HG02588 (cell line): Measurements from ENCODE around the gene ZIC2.

Experiments used
- ATAC-seq: cut with Tn5 transposase; IDR thresholded peaks from one replicate; pipeline ENCODE4 v1.9.1; 2021; ENCODE audit warnings: mild to moderate bottlenecking, moderate library complexity; ENCODE audit not compliant: unreplicated experiment

The ZIC2 gene

DNA sequence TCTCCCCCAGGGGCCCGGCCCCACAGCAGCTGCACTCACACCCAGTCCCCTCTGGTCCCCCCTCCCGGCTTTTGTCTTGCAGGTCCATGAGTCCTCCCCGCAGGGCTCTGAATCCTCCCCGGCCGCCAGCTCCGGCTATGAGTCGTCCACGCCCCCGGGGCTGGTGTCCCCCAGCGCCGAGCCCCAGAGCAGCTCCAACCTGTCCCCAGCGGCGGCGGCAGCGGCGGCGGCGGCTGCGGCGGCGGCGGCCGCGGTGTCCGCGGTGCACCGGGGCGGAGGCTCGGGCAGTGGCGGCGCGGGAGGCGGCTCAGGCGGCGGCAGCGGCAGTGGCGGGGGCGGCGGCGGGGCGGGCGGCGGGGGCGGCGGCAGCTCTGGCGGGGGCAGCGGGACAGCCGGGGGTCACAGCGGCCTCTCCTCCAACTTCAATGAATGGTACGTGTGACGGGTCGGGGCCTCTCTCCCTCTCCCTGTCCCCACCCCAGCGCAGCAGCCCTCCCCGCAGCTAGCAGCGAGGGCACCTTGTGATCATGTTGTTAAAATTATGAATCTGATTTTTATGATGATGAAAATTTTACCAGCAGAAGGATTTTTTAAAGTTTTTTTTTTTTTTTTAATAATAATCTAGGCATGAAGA lies 3.8 kb downstream of the ZIC2 start:
- ATAC-seq = no peak

DNA sequence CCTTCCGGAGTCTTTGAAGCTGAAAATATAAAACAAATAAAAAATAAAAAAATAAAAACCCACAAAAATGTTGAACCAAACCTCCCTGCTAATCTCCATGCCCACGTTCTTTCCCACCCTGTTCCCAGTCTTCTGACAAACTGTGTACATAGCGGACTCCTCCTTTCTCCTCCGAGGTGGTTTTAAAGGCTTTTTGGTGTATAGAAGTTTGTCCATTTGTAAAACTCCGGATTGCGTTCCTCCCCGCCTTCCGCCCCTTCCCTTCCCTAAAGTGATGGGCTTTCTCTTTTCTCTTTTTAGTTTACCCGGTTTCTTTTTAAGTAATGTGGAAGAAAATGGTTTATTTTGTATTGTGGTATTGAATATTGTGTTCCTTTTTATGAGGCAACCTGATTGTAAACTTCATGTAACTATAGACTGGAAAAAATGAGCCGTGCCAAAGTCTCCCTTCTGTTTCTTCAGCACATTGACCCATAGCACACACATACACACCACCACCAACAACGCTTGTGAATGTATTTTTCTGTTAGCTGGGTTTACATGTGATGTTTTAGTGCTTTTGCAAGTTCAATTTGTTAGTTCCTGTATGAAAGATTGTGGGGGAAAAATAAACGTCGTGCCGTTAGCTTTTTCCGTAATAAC lies 4.4 kb downstream of the ZIC2 start:
- ATAC-seq = no peak

DNA sequence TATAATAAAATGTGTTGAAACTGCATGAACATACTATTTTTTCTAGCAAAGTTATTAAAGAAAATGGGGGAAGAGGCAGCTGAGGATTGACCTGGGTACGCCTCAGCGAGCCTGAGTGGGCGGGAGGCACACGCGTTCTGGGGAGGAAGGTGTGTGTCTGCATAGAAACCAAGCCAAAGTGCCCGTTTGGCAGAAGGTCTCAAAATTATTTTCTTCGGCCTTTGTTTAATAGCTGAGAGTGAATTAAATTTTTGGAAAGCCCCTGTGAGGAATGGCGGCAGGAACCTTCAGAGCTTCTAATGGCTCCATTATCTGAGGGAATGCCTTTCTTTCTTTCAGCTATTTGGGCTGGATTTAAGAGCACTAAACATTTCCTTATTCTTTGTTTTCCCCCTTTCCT lies 5.2 kb downstream of the ZIC2 start:
- no peak for ATAC-seq

DNA sequence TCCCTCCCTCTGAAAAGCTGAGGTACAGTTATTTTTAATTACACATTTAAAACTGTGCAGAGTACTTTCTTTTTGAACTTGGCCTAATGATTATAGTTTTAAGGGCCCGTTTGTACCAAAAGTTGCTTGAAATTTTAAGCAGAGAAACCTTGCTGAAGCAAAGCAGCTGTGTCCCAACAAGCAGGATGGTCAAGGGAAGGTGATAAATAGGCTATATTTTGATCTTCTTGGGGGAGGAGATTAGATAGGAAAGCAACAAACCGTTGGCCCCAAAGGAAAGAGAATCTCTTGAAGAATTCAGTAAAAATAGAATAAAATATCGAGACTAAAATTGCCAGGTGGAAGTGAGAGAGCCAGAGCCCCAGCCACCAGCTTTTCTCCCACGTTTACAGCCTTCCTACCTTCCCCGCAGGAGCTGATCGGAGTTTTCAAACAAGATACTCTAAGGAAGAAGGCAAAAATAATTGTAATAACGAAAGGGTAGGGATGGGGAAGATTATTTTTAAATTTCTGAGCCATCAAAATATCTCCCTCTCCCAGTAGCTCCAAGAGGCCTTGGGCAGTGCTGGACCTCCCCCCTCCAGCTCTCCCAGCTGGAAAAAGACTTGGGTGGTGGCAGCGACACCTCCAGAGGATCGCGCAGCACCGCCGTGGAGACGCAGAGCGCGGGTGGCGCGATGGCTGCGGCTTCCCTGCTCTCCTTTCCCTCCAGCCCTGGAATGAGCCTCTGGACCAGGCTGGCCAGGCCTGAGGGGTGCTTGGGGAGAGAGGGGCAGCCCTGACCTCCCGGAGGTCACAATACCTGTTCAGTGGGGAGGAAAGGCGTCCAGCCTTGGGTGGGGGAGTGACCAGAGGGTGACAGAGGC lies 5.8 kb downstream of the ZIC2 start:
- ATAC-seq = no peak

DNA sequence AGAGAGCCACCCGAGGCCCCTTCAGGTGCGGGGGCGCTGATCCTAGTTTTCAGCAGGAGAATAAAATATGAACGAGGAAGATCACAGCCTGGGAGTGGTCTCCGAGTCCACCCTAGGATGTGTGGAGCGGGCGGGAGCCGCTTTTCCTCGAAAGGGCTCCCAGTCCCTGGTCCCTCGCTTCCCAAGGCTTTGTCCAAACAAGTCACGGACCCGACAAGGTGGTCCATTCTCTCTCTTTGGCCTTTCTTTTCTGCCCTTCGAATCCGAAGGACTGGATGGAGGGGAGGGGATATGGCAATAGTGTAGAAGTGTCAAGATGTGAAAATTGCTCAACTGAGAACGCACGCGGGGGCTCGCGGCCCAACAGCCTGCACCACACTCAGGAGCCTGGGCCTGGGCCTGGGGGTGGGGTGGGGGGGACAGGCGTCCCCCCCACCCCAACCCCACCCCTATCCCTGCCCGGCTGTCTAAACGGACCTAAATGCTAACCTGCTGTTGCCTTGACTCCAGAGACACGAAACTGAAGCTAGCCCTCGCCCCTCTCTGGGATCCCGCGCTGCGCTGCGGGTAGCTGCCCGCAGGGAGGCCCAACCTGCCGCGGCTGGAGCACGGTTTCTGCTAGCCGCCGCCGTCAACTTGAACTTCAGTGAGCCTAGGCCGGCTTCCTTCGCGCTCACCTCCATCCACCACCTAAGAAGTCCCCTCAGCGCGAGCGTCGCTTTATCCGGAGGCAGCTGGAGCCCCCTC lies 7.1 kb downstream of the ZIC2 start:
- ATAC-seq = no peak

DNA sequence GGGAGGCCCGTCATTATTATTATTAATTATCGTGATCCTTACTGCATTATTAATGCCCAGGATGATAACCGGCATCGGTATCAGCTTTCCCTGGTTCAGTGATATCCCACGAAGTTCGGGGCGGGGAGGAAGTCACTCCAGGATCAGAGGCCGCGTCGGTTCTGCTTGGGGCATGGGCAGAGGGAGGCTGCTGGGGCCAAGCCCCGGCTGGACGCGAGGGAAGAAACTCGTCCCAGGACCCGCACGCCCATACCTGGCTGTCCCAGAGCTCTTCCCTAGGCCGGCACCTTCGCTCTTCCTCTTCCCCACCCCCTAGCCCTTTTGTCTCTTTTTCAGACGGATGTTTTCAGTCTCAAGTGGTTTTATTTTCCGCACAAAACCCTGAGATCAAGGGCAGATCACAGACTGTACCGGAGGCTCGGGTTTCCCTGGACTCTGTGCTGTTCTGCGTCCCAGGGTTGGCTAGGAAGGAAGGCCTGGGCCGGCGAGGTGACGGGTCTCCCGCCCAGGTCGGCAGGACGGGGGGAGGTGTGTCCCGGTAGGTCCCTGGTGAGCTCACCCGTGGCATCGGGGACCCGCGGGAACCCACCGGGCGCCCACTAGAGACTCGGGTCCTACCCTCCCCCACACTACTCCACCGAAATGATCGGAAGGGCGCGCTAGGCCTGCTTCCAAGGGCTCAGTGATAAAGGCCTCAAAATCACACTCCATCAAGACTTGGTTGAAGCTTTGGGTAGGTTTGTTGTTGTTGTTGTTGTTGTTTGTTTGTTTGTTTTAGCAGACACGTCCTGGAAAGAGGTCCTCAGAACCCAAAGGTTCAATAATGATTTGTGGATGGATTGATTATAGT lies 7.9 kb downstream of the ZIC2 start:
- ATAC-seq = no peak

DNA sequence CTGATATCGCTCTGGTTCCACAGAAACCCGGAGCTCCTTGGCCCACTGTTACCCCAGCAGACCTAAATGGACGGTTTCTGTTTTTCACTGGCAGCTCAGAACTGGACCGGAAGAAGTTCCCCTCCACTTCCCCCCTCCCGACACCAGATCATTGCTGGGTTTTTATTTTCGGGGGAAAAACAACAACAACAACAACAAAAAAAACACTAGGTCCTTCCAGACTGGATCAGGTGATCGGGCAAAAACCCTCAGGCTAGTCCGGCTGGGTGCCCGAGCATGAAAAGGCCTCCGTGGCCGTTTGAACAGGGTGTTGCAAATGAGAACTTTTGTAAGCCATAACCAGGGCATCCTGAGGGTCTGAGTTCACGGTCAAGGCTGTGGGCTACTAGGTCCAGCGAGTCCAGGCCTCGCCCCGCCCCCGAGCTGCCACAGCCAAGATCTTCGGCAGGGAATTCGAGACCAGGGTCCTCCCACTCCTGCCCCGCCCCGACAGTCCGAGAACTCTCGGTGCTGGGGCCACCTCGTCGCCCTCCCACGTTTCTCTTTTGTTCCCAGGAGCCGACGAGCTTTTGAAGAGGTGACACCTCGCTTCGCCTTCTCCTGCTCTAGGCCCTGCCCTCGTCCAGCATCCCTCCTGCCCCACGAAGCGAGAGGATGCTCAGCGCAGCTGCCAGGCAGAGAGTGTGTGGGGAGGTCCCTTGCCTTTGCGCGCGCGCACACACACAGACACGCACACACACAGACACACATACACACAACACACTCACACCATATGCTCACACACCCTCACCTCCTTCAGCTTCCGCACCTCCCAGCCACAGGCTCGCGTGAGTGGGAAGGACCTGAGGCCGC lies 8.8 kb downstream of the ZIC2 start:
- ATAC-seq = no peak

DNA sequence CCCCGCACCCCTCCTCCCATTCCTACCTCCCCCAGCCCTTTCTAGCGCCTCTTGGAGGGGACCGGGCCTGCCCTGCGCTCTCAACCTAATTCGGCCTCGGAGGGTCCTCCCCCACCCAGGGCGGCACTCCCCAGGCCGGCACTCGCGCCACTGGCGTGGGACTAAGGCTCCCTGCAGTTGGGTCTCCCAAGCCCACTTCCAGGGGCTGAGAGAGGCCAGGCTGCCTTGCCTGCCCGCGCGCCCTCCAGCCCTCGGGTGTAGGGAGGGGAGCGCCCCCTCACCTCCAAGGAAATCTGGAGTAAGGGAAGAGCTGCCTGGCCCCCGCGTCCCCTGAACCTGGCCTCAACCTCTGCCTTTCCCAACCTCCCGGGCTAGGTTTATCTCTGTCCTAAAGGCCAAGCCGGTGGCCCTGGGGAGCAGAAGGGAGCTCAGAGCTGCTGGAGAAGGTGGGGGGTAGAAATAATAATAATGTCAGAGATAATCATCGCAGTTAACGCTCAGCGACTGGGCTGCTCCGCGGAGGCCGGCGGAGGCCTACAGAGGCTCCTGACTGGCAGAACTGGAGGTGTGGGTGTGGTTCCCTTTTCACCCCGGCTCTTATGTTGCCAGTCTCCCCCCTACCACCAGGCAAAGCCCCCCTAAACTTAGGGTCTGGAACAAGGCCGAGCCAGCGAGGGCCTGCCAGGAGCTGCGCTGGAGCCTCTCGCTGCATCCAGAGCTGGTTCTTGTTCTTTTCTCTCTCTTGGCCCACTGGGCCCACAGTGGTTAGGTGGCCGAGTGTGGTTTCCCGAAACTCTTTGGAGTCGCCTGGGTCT lies 9.6 kb downstream of the ZIC2 start:
- no peak for ATAC-seq

DNA sequence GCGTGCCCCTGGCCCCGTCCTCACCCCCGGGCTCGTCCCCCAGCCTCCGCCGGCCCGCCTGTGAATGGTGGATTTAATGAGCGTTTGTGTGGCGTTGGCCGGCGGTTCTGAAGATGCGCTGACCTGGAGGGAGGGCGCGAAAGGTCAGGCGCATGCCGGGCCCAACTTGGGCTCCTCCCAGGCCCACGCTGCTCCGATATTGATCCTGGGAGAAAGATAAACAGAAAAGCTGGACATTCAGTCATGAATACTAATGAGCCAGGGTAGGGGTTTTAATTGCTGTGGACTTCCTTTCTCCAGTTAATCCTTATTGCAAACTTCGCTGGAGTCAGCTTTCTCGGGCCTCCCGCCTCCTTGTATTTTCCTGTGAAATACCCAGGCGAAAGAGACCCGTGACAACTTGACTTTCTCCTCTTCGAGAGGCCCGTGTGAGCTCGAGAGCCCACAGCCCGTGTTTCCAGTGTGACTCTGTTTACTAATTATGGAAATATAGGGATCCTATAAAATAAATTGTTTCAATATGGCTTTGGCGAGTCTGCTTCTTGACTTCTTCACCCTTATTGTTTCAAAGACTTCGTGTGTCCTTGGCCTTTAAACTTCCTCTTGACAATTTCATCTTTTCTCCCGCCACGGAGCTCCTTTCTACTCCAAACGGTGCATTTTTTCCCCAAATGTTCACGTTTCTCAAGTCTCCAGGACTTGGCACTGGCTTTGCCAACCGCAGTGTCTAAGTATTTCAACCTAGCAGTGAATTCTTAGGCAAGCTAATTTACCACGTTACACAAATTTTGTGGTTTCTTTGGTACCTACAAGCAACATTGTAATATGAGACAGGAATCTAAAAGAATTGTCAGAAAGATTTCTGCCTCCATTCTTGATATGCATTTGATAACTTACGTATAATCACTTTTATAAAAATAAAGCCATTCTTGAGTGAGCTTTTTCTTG lies 10.5 kb downstream of the ZIC2 start:
- ATAC-seq = no peak

DNA sequence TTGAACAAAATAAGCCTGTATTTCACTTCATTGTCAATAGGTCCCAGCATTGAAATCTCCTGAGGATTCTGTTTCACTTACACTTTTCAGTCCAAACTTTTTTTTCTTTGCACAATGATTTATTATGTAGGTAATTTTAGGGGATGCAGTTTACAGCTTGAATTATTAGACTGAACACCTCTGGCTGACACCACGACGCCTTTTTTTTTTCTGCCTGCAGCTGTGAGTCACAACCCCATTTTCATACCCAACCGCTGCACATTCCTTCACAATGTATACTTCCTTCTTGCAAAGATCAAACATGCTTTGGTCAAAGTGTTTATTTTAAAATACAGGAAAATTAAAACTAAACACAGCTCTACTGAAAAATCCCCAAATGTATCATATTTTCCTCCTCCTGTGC lies 11.4 kb downstream of the ZIC2 start:
- no peak for ATAC-seq

DNA sequence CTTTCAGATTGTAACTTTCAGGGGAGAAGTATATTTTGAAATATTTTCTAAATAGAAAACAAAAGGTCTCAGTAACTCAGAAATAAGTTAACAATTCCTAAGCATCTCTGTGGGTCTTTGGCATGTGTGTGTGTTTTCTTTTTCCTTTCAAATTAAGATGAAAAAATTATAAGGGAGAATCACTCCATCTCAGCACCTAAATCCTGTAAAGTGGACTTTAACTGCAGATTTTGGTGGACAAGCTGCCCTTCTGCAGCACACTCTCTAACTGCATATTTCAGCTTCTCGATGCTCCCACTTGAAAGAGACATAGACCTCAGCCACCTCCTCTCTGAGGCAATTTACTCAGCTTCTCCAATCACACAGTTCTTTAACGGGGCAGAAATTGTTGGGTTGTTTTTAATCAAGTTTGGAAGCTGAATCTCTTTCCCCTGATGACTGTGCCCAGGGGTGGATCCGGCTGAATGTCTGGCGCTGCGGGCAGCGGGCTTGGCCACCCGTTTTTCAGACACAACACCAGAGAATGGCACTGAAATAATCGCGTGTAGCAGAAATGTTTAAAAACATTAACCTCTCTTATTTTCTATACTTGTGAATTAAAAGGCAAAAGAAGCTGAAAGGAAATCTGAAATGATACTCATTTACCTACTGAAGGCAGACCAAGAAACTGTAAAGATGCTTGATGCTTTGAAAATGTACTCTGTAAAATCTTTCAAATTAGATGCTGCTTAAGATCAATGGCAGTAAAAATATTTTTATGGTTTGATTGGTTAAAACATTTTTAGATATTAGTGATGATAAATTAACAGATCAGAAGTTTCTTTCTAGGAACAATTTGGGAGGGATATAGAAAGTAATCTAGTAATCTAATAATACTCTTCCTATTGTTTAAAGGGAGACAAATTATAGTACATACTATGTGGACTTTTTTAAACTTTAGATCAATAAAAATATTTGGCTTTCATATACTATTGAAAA lies 12.4 kb downstream of the ZIC2 start:
- no peak for ATAC-seq

DNA sequence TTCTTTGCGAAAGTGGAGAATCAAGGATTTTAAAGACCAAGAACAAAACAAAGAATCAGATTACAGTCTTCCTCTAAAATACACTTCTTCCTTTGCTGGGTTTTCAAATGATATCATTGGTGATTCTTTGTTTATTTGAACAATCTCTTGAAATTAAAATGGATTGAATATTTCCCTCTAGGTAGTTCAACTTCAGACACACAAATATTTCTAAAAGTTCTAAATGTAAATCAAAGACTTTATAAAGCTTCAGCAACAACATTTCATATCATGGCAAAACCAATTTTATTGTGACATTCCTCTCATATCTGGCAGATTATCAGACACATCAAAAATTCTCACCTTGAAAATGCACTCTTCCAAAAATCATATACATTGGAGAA lies 13.0 kb downstream of the ZIC2 start:
- no peak for ATAC-seq

DNA sequence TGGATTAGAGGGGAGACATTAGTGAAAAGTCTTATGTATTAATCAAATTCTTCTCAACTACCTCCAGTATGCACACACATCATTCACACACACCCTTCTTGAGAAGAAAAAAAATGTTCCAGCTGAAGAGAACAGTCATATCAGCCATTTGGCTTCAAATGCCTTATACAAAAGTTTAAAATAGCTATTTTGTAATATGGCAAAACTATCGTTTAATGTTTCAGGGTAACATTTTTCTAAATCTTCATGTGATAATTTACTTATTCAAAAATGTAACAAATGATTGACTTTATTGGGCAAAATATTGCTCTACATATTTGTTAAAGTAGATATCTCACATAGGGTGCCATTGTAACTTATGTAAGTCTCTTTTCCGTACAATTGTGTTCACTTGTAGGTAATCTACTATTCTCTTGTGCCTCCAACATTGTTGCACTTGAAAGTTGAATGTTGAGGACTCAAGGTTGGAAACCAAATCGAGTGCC lies 13.6 kb downstream of the ZIC2 start:
- ATAC-seq = no peak

DNA sequence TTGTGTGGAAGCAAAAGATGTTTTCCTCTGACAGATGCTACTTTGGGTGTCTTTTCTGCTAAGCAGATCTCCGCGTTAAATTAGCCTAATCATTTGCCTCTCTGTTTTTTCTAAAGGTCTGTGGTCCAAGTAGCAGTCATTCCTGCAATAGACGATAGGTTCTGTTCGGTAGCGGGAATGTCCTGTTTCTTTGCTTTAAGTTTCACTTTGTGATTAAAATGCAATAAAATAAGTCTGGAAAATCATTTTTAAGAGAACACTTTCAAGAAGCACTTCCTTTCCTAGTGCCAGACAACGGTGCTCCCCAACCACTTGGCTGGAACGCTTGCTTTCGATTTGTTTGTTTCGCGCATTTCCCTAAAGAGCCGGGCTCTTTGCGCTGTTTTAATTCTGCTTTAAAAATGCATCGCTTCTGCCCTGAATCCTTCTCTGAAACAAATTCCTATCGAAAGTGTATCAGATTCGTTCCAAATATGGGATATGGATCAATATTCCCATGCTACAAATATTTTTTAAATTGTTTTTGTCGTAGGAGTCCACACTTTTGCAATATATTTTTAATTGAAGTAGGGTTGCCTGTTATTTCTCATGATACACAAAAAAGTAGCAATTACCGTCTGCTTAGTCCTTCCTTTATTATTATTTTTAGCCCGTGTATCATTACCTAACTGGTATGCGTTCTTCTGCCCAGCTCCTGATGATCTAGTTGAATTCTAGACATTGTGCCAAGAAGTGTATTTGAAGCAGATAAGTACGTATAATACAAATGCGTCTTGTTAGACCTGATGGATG lies 14.2 kb downstream of the ZIC2 start:
- no peak for ATAC-seq

DNA sequence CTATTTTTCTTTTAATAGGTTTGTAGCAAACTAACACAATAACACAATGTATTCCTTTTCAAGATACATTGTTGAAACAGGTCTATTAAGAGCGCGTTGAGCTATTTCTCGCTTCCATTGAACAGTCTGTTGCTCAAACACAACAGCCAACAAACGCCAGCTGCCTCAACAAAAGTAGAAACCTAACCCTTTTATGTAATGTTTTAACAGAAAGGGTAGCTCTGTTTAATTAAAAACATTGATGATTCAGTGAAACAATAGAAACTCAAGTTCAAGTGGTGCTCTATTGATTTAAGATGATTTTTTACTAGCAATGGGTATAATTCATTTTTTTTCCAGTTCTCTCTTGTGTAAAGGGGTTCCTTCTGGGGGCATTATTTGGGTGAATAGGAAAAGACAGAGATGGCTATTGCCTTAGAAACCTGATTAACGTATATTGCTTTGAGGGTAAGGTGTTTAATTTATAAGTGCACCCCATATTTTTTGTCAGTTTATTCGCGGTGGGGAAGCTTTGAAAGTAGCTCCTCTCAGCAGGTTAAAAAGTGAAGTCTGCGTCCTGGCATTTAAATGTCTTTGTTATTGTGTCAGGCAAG lies 14.9 kb downstream of the ZIC2 start:
- no peak for ATAC-seq
